HCT116 (cell line): ENCODE measurements around the gene UBE4A.

Source experiments
- CTCF ChIP-seq, 3 experiments: fragments of 200-600 bp in 1 of 3; sonication (generic) in 1 of 3; IDR thresholded peaks in 2 of 3; conservative IDR thresholded peaks in 1 of 3; 2 replicates each; pipeline ENCODE4 v1.5.1; 2012 to 2017; ENCODE audit warnings: low read depth in 2 of 3, low read length in 2 of 3, antibody characterized with exemption in 1 of 3, borderline replicate concordance in 1 of 3, control low read depth in 1 of 3, mild to moderate bottlenecking in 1 of 3, mixed read lengths in 1 of 3, mixed run types in 1 of 3, moderate library complexity in 1 of 3; ENCODE audit not compliant: insufficient read depth in 1 of 3
- EZH2 ChIP-seq: fragments of 200-600 bp; sonication (generic); IDR thresholded peaks from 2 replicates; pipeline ENCODE4 v1.6.1; 2017; ENCODE audit warnings: antibody characterized with exemption, mixed run types
- MAX ChIP-seq: IDR thresholded peaks from 2 replicates; pipeline ENCODE4 v1.6.1; 2012
- POLR2A ChIP-seq: IDR thresholded peaks from 2 replicates; pipeline ENCODE4 v1.7.0; 2011; ENCODE audit warnings: borderline replicate concordance; ENCODE audit not compliant: insufficient read depth, insufficient read length; ENCODE audit errors: extremely low read depth
- POLR2AphosphoS5 ChIP-seq: IDR thresholded peaks from 2 replicates; pipeline ENCODE4 v1.6.1; 2011; ENCODE audit warnings: mild to moderate bottlenecking, low read depth, low read length, moderate library complexity
- RAD21 ChIP-seq: IDR thresholded peaks from 2 replicates; pipeline ENCODE4 v1.6.1; 2012; ENCODE audit warnings: low read depth, mild to moderate bottlenecking
- SP1 ChIP-seq: IDR thresholded peaks from 2 replicates; pipeline ENCODE4 v1.6.1; 2012; ENCODE audit warnings: low read depth
- TF ChIP-seq, protein P1 (sequence below): IDR thresholded peaks from 2 replicates; pipeline ENCODE4 v1.6.1; 2011; ENCODE audit warnings: mild to moderate bottlenecking, low read length, moderate library complexity; ENCODE audit not compliant: insufficient replicate concordance; ENCODE audit errors: extremely low read depth
- TF ChIP-seq, protein P2 (sequence below): IDR thresholded peaks from 2 replicates; pipeline ENCODE4 v1.6.1; 2012; ENCODE audit warnings: low read depth

- no peak for TF ChIP-seq POLR2A
- TF ChIP-seq RAD21: no peak
- no peak for TF ChIP-seq POLR2AphosphoS5
- TF ChIP-seq CTCF (IDR thresholded peaks at IDR 0.05 in 2 of 3, conservative IDR thresholded peaks at IDR 0.05 in 1 of 3; ENCODE audit: borderline replicate concordance in 1 of 3, insufficient read depth in 1 of 3, low read depth in 2 of 3, low read length in 2 of 3): no peak
- TF ChIP-seq, protein P1, sequence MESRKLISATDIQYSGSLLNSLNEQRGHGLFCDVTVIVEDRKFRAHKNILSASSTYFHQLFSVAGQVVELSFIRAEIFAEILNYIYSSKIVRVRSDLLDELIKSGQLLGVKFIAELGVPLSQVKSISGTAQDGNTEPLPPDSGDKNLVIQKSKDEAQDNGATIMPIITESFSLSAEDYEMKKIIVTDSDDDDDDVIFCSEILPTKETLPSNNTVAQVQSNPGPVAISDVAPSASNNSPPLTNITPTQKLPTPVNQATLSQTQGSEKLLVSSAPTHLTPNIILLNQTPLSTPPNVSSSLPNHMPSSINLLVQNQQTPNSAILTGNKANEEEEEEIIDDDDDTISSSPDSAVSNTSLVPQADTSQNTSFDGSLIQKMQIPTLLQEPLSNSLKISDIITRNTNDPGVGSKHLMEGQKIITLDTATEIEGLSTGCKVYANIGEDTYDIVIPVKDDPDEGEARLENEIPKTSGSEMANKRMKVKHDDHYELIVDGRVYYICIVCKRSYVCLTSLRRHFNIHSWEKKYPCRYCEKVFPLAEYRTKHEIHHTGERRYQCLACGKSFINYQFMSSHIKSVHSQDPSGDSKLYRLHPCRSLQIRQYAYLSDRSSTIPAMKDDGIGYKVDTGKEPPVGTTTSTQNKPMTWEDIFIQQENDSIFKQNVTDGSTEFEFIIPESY: no peak
- no peak for TF ChIP-seq MAX
- no peak for TF ChIP-seq SP1
- no peak for TF ChIP-seq EZH2
- TF ChIP-seq, protein P2, sequence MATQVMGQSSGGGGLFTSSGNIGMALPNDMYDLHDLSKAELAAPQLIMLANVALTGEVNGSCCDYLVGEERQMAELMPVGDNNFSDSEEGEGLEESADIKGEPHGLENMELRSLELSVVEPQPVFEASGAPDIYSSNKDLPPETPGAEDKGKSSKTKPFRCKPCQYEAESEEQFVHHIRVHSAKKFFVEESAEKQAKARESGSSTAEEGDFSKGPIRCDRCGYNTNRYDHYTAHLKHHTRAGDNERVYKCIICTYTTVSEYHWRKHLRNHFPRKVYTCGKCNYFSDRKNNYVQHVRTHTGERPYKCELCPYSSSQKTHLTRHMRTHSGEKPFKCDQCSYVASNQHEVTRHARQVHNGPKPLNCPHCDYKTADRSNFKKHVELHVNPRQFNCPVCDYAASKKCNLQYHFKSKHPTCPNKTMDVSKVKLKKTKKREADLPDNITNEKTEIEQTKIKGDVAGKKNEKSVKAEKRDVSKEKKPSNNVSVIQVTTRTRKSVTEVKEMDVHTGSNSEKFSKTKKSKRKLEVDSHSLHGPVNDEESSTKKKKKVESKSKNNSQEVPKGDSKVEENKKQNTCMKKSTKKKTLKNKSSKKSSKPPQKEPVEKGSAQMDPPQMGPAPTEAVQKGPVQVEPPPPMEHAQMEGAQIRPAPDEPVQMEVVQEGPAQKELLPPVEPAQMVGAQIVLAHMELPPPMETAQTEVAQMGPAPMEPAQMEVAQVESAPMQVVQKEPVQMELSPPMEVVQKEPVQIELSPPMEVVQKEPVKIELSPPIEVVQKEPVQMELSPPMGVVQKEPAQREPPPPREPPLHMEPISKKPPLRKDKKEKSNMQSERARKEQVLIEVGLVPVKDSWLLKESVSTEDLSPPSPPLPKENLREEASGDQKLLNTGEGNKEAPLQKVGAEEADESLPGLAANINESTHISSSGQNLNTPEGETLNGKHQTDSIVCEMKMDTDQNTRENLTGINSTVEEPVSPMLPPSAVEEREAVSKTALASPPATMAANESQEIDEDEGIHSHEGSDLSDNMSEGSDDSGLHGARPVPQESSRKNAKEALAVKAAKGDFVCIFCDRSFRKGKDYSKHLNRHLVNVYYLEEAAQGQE: no peak
These were observed 79.0 kb downstream of the UBE4A start for GRCh38 chr11:118438314-118438931.
